Measurements from ENCODE around the gene C19orf73.
A peak's percentile ranks its signal among the peaks of the same experiment; 100 is the strongest.
"Not testable (repeated sequence)": the region's sequence is repeated elsewhere in the genome, so short reads cannot be mapped to it uniquely, and the experiment has no call there.

The C19orf73 gene

GRCh38 chr19:49097453-49098288 is 21.3 kb downstream of the C19orf73 start:
- DNase-seq: peak; percentile 90

- no peak for DNase-seq
These were observed 24.1 kb downstream of the C19orf73 start for GRCh38 chr19:49094505-49095482.

GRCh38 chr19:49092686-49093085 is 26.3 kb downstream of the C19orf73 start:
- no peak for DNase-seq

GRCh38 chr19:49091391-49092038 is 27.4 kb downstream of the C19orf73 start:
- DNase-seq: no peak

- no peak for DNase-seq
These were observed 32.6 kb downstream of the C19orf73 start for GRCh38 chr19:49086296-49086695.

GRCh38 chr19:49085868-49086232 is 33.1 kb downstream of the C19orf73 start:
- DNase-seq: no peak

- DNase-seq: peak; percentile 99
These were observed 33.7 kb downstream of the C19orf73 start, which contains the start of gene SNRNP70 for GRCh38 chr19:49085020-49085867. TSS of gene SNRNP70 (plus strand) at chr19:49085451. CDS start at chr19:49086415, 964 bp downstream.

GRCh38 chr19:49084206-49085019 is 34.5 kb downstream of the C19orf73 start:
- no peak for DNase-seq

GRCh38 chr19:49081273-49081672 is 37.7 kb downstream of the C19orf73 start:
- no peak for DNase-seq

GRCh38 chr19:49080392-49080791 is 38.6 kb downstream of the C19orf73 start:
- no peak for DNase-seq

GRCh38 chr19:49074869-49075268 is 44.1 kb downstream of the C19orf73 start:
- not testable (repeated sequence) for DNase-seq

GRCh38 chr19:49073514-49074378 is 45.2 kb downstream of the C19orf73 start:
- no peak for DNase-seq

GRCh38 chr19:49071860-49072547 is 46.9 kb downstream of the C19orf73 start:
- peak; percentile 71 for DNase-seq

- no peak for DNase-seq
These were observed 48.5 kb downstream of the C19orf73 start for GRCh38 chr19:49070416-49070815.

- DNase-seq: no peak
These were observed 49.9 kb downstream of the C19orf73 start for GRCh38 chr19:49069026-49069425.

All from activated effector memory CD4-positive, alpha-beta T cell treated with anti-CD3 and anti-CD28 coated beads, Interleukin-2, amount 50 U/mL, for 16 hours (primary cell).